DMS 273 (cell line): ENCODE results near the gene ANKRA2.
"Not testable (repeated sequence)": the region's sequence is repeated elsewhere in the genome, so short reads cannot be mapped to it uniquely, and the experiment has no call there.

ENCODE experiments used
- DNase-seq: peaks from one replicate; lab custom pipeline; 2025; ENCODE audit not compliant: unreplicated experiment; lab: John Stamatoyannopoulos, UW

Gene ANKRA2

GRCh38 chr5:73550016-73550415, 15.4 kb downstream of the ANKRA2 start:
- no peak for DNase-seq

GRCh38 chr5:73545403-73545779, 20.0 kb downstream of the ANKRA2 start:
- DNase-seq, result no peak

GRCh38 chr5:73544429-73545402, 20.7 kb downstream of the ANKRA2 start:
- peak; percentile 53 for DNase-seq

- DNase-seq, result no peak
These were observed 23.4 kb downstream of the ANKRA2 start for GRCh38 chr5:73542020-73542419.

GRCh38 chr5:73540192-73540591, 25.2 kb downstream of the ANKRA2 start:
- no peak for DNase-seq

GRCh38 chr5:73539730-73540129, 25.7 kb downstream of the ANKRA2 start:
- DNase-seq, result no peak

GRCh38 chr5:73534971-73535370, 30.5 kb downstream of the ANKRA2 start:
- DNase-seq, result no peak

GRCh38 chr5:73534011-73534644, 31.3 kb downstream of the ANKRA2 start:
- DNase-seq, result no peak

GRCh38 chr5:73532195-73532594, 33.2 kb downstream of the ANKRA2 start:
- DNase-seq, result no peak

- DNase-seq, result no peak
These were observed 34.1 kb downstream of the ANKRA2 start for GRCh38 chr5:73531356-73531755.

GRCh38 chr5:73529081-73529480, 36.4 kb downstream of the ANKRA2 start:
- no peak for DNase-seq

- no peak for DNase-seq
These were observed 37.2 kb downstream of the ANKRA2 start for GRCh38 chr5:73528248-73528647.

GRCh38 chr5:73525606-73526203, 39.7 kb downstream of the ANKRA2 start:
- DNase-seq, result peak; percentile 26

- no peak for DNase-seq
These were observed 41.6 kb downstream of the ANKRA2 start for GRCh38 chr5:73523861-73524260.

- DNase-seq, result no peak
These were observed 42.5 kb downstream of the ANKRA2 start for GRCh38 chr5:73522989-73523388.

GRCh38 chr5:73519531-73520283, 45.7 kb downstream of the ANKRA2 start:
- DNase-seq, result peak; percentile 92

GRCh38 chr5:73515232-73515631, 50.2 kb downstream of the ANKRA2 start:
- DNase-seq, result peak; percentile 32

- DNase-seq, result no peak
These were observed 51.0 kb downstream of the ANKRA2 start for GRCh38 chr5:73514418-73514817.

- no peak for DNase-seq
These were observed 51.4 kb downstream of the ANKRA2 start for GRCh38 chr5:73513996-73514395.

- not testable (repeated sequence) for DNase-seq
These were observed 56.9 kb downstream of the ANKRA2 start for GRCh38 chr5:73508521-73508920.

- DNase-seq, result peak; percentile 42
These were observed 58.4 kb downstream of the ANKRA2 start for GRCh38 chr5:73507062-73507461.
